ENCODE results near the gene AADACL3.
"Not testable (repeated sequence)": the region's sequence is repeated elsewhere in the genome, so short reads cannot be mapped to it uniquely, and the experiment has no call there.

AADACL3 gene, protein sequence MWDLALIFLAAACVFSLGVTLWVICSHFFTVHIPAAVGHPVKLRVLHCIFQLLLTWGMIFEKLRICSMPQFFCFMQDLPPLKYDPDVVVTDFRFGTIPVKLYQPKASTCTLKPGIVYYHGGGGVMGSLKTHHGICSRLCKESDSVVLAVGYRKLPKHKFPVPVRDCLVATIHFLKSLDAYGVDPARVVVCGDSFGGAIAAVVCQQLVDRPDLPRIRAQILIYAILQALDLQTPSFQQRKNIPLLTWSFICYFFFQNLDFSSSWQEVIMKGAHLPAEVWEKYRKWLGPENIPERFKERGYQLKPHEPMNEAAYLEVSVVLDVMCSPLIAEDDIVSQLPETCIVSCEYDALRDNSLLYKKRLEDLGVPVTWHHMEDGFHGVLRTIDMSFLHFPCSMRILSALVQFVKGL
- total RNA-seq, result 0 to 0.10 (median 0) reads per million in 18 experiments

DNA sequence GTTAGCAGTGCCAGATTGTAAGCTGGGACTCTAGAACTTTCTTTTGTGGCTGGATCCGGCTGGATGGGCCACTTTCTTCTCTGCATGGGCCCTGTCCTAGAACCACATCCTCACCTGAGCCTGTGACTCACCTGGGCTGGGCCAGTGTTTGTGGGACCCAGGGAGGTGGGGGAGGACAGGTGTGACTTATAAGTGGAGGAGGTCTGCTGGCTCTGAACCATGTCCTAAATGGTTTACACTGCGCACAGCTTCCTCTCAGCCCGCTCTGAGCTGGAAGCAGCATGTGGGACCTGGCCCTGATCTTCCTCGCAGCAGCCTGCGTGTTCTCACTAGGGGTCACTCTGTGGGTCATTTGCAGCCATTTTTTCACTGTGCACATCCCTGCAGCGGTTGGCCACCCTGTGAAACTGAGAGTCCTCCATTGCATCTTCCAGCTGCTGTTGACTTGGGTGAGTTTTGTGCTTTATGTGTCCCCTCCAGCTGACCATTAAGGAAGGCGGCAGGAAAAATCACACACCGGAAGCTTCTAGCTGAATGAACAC, at the start of gene AADACL3:
AADACL3 (plus strand) TSS at position 215 of the 542 bp plus-strand sequence; CDS start at position 282, 67 bp downstream.
- DNase-seq, result no peak

DNA sequence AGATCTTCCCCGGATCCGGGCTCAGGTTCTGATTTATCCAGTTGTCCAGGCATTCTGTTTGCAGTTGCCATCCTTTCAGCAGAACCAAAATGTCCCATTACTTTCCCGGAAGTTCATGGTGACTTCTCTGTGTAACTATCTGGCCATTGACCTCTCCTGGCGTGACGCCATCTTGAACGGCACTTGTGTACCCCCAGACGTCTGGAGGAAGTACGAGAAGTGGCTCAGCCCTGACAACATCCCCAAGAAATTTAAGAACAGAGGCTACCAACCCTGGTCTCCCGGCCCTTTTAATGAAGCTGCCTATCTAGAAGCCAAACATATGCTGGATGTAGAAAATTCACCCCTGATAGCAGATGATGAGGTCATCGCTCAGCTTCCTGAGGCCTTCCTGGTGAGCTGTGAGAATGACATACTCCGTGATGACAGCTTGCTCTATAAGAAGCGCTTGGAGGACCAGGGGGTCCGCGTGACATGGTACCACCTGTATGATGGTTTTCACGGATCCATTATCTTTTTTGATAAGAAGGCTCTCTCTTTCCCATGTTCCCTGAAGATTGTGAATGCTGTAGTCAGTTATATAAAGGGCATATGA, 49.7 kb upstream of the AADACL3 start:
- DNase-seq, result no peak

DNA sequence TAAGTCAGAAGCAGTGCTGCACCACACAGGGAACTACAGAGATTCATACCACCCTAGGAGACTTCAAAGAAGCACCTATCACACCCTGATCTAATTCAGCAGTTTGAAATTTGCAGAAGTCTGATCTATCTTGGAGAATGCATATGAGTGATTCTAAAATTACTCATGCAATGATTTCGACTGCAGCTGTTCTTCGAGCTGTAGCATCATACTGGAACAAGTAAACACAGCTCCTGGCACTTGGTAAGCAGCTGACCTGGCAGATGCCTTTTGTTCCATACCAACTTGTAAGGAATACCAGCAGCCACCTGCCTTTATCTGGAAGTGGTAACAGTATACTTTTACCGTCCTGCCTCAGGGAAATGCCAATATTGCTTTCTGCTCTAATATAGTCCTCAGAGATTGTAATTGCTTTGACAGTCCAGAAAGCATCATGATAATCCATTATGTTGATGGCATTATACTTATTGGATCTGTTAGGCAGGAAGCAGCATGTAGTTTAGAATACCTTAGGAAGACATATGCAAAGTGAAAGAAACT, 46.3 kb upstream of the AADACL3 start:
- DNase-seq, result no peak

DNA sequence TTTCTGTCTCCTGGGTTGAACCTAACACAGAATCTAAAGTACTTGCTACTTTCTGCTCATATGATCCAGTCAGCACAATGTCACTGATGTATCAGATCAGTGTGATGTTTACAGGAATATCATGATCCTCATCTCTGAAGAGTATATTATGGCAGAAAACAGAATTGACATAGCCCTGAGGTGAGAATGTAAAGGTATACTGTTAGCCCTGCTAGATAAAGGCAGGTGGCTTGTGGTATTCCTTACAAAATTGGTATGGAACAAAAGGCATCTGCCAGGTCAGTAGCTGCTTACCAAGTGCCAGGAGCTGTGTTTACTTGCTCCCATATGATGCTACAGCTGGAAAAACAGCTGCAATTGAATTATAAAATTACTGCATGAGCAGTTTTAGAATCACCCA, 41.6 kb upstream of the AADACL3 start:
- DNase-seq, result no peak

DNA sequence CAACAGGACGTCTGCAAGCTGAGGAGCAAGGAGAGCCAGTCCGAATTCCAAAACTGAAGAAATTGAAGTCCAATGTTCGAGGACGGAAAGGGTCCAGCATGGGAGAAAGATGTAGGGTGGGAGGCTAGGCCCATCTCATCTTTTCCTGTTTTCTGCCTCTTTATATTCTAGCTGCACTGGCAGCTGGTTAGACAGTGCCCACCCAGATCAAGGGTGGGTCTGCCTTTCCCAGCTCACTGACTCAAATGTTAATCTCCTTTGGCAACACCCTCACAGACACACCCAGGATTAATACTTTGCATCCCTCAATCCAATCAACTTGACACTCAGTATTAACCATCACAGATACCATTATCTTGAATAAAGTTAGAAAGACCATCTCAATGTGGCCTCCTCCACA, 39.8 kb upstream of the AADACL3 start:
- not testable (repeated sequence) for DNase-seq

DNA sequence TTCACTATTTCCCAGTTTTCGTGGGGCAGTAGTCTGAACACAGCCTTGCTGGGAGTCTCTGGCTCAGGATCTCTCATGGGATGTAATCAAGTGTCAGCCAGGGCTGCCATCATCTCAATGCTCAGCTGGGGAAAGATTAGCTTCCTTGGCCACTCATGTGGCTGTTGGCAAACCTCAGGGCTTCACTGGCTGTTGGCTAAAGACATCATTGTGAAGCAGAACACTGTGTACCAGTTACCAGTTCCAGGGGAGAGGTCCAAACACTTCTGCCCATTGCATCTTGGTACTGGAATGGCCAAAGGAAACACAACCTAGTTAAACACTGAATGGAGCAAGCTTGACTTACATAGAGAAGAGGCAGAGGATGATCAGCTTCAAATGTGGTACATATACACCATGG, 38.3 kb upstream of the AADACL3 start:
- no peak for DNase-seq

DNA sequence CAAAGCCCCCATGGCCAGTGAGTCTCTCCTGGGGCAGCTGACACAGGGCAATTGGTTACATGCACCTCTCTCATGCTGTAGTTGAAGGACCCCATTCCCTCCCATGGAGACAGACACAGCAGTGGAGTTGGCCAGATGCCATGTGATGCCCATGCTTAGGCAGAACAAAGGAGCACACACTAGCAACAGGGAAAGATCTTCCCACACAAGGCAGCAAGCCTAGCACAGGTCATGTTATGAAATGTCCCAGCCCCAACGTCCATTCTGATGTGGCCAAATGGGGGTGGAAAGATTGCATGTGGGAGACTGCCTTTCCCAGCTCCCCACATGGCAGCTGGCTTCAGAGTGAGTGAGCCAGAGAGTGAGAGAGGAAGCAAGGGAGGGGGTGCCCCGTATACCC, 37.6 kb upstream of the AADACL3 start:
- DNase-seq, result no peak

DNA sequence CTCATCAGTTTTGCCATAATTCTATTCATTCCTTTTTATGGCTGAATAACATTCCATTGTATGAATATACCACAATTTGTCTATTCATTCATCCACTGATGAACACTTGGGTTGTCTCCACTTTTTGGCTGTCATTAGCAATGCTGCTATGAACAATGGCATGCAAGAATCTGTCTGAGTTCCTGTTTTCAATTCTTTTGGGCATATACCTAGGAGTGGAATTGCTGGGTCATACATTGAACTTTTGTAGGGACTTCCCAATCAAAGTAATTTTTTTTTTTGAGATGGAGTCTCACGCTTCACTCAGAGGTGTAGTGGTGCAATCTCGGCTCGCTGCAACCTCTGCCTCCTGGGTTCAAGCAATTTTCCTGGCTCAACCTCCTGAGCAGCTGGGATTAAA, 37.1 kb upstream of the AADACL3 start:
- no peak for DNase-seq

DNA sequence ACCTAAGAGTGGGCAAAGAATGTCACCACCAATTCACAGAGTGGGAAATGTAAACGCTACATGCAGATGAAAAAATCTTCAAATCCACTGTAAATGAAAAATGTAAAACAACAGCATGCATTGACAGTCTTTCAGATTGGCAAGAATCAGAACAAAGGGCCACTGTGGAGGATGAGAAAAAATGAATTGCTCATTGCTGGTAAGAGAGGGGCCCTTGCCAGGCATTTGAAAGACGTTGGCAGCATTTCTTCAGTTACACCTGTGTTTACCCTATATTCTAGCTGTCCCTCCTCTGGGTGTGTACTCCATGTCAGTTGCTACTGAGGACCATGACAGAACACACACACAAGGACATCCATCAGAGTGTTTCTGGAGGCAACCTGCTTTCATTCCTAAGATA, 25.8 kb upstream of the AADACL3 start:
- no peak for DNase-seq

DNA sequence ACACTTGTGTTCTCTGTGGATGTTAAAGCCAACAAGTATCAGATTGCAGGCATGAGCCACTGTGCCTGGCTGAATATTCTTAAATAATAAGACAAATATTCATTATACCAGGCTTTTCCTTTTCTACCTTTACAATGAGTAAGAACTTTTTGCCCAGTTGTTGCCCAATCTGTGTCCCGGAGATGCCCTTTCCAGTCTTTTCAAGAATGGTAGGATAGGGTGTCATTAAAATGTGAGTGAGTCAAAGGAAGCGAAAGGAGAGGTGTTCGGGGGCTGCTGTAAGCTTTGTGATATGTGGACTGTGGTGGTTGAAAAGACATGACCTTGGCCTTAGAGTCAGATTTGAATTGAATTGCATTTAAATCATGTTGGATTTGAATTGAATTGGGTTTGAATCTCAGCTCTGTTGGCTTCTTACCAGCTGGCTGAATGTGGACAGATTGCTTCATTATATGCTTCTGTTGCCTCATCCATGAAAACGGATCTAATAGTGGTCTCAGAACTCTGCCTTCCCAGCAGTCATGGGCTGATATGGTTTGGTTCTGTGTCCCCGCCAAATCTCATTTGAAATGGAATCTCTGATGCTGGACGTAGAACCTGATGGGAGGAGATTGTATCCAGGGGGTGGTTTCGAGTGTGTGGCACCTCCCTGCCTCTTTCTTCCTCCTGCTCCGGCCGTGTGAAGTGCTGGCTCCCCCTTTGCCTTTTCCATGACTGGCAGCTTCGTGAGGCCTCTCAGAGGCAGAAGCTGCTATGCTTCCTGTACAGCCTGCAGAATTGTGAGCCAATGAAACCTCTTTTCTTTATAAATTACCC, 22.7 kb upstream of the AADACL3 start:
- DNase-seq, result no peak

DNA sequence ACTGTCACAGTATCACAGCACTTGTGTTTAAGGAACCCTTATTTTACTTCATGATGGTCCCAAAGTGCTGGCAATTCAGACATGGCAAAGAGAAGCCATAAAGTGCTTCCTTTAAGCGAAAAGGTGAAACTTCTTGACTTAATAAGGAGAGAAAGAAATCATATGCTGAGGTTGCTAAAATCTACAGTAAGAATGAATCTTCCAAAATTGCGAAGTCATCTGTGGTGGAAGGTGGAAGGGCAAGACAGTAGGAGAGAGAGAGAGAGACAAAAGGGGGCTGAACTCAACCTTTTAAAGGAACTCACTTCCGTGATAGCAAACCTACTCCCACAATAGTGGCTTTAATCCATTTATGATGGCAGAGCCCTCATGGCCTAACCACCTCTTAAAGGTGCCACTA, 19.3 kb upstream of the AADACL3 start:
- no peak for DNase-seq

DNA sequence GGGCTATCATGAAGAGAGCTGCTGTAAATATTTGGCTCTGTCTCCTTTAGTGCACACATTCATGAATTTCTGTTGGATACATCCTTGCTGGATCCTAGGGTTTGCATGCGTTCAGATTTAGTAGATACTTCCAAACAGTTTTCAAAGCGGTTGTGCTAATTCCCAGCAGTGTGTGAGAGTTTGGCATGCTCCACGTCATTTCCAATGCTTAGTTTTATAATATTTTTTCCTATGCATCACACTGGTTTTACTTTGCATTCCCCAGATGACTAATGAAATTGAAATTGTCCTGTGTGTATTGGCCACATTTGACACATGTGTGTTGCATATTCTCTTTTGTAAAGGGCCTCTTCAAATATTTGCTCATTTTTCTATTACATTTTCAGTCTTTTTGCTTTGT, 18.5 kb upstream of the AADACL3 start:
- no peak for DNase-seq

DNA sequence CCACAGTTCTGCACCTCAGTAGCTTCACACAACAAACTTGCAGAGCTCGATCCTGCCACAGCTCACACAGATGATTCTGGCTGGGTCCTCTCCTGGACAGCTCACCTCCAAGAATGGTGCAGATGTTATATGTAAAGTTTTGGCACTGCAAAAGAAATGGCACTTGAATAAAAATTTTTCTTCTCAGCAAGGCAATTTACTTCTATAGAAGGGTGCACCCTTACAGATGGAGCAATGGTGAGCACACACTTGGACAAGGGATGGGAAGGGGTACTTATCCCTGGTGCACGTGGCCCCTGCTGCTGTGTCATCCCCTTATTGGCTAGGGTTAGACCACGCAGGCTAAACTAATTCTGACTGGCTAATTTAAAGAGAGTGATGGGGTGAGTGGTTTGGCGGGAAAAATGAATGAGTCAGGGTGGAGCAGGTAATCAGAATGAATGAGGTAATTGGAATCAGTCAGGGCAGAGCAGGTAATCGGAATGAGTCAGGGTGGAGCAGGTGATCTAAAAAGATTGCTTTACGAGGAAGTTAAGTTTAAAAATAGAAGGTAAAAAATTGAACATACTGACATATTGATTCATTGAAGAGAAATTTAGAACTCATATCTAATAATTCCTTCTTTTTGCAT, 12.0 kb upstream of the AADACL3 start:
- DNase-seq, result no peak

DNA sequence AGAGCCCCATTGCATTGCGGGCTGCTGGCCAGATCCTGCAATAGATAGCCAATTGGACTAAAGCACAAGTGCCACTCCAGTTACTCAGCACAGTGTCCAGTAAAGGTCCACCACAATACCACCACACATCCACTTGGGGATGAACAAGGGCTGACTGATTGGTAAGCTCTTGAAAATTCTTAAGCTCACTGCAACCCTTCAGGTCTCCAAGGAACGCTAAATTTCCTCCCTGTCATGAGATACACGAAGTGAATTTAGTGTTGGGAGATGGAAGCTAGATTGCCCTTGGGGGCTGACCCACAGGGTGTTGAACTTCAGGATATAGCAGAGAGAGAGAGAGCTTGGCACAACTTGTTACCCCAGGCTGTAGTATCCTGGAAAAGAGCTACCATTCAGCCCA, 9.8 kb upstream of the AADACL3 start:
- no peak for DNase-seq

DNA sequence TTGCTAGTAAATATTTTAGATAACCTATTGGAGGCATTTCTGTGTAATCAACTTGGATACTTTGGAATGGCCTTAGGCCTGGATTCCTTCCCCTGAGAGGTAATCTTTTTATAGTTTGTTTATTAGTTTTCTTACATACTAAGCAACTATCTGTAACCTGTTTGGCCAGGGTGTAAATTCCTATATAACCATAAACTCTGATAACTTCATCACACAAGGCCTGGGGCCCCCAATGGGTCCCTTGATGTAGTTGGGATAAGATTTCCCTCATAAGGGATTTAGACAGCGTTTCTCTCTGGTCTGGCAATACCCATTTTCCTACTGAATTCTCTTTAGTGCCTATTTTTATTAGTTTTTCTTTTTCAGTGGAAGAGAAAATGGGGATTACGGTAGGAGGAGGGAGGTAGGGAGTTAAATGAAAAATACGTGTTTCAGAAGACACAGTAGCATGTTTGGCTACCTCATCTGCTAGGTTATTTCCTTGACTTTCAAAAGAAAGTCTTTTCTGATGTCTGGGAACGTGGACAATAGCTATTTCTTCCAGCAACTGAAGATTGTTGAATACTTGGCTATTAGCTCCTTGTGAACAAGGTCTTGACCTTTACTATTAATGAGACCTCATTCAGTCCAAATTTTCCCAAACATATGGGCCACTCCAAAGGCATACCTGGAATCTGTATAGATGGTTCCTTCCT, 7.4 kb upstream of the AADACL3 start:
- no peak for DNase-seq

DNA sequence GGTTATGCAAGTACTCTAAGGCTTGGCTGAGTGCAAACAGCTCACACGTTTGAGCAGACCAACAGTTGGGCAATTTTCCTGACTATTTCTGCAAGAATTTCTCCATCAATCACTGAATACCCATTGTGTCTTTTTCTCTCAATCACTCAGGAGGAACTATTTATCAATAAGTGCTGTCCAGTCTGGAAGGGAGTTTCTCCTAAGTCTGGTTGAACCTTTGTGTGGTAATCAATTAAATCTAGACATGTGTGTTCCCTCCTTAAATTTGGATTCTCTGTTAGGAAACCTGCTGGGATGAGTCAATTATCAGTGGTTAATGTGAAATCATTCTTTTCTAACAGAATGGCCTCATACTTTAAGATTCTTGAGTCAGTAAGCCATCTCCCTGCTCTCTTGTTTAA, 6.8 kb upstream of the AADACL3 start:
- DNase-seq, result no peak

DNA sequence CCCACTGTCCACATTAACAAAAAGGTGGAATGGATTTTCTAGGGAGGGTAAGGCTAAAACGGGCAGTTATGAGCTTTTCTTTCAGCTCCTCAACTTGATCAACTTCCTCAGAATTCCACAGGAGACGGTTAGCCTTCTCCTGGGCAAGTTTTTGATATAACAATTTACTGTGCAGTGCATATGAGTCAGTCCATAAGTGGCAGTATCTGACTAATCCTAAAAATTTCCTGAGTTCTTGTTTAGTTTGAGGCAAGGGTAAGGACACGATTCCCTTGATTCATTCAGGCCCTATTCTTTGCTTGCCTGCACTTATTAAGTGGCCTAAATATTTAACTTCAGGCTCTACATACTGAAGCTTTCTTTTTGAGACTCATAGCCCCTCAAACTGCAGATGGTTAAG, 6.2 kb upstream of the AADACL3 start:
- no peak for DNase-seq

DNA sequence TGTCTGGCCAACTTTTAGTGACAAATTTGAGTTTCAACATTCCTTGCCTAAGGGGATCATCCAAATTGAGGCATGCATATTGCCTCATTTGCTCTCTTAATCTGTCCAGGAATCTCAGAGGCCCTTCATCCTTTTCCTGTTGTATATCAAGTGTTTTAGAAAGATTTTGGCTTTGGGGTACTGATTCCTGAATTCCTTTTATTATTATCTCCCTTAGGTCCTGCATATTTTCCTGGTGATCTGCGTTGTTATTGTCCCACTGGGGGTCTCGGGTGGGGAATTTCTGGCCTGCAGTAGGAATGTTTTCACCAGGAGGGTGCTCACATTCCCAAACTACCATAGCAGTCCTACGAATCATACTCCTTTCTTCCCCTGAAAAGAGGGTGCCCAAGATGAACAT, 4.4 kb upstream of the AADACL3 start:
- no peak for DNase-seq

DNA sequence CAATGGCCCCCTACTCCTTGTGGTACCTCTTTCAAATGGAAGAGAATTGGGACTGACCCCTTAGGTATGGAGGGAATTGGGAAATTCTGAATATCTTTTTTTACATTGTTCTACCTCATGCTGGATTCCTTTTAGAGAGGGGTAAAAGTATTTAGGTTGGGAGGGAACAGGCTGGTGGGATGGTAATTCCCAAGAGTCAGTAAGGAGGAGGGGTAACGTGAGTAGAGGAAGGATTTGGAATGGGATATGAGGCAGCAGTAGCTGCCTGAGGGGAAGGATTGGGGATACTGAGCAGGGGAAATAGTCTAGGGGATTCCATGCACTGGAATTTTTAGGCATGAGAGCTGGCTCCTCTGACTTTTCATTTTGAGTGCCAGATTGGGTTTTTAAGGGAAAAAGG, 3.8 kb upstream of the AADACL3 start:
- no peak for DNase-seq

DNA sequence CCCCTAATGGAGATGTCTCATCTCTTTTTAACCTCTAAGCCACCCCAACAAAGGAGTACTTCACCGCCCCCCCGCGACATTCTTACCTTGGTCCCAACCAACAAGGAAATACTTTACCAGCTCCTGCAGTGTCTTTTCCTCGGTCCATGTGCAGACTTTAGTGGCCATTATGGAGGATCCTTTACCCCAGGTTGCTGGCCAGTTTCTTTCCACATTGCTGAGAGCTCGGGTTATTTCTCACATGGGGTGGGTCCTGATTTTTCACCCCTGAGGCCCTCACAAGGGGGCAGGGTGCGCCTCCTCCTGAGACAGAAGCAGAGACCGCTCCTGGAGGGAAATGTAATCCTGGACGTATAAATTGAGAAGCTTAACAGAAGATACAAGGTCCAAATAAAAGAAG, 3.0 kb upstream of the AADACL3 start:
- DNase-seq, result no peak

DNA sequence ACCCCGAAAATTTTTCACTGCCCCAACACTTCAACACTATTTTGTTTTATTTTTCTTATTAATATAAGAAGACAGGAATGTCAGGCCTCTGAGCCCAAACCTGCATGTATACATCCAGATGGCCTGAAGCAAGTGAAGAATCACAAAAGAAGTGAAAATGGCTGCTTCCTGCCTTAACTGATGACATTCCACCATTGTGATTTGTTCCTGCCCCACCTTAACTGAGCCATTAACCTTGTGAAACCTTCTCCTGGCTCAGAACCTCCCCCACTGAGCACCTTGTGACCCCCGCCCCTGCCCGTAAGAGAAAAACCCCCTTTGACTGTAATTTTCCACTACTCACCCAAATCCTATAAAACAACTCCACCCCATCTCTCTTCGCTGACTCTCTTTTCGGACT, 2.3 kb upstream of the AADACL3 start:
- DNase-seq, result not testable (repeated sequence)
